HG03139 (cell line): ENCODE results near the gene SPEM2.

Experiments
- ATAC-seq: cut with Tn5 transposase; IDR thresholded peaks from one replicate; pipeline ENCODE4 v1.9.1; 2021; ENCODE audit not compliant: unreplicated experiment

The SPEM2 gene

GRCh38 chr17:7440113-7440833, 14.9 kb downstream of the SPEM2 start:
- no peak for ATAC-seq

- ATAC-seq, result no peak
These were observed 15.4 kb downstream of the SPEM2 start for GRCh38 chr17:7440834-7441195.

DNA sequence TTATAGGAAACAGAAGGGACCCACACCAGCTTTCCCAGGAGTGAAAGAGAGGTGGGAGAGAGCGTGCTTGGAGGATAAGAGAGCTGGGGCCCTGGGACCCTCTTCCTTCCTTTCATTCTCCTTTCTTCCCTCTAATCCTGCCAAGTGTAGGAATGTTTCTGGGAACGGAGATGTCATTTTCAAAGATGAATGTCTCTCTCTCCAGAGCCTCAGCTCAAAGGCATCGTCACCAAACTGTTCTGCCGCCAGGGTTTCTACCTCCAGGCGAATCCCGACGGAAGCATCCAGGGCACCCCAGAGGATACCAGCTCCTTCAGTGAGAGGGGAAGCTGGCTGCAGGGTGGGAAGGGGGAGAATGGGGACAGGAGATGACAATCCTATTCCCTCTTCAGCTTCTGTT, 15.8 kb downstream of the SPEM2 start:
- ATAC-seq, result no peak

GRCh38 chr17:7442142-7442541, 16.7 kb downstream of the SPEM2 start:
- no peak for ATAC-seq

DNA sequence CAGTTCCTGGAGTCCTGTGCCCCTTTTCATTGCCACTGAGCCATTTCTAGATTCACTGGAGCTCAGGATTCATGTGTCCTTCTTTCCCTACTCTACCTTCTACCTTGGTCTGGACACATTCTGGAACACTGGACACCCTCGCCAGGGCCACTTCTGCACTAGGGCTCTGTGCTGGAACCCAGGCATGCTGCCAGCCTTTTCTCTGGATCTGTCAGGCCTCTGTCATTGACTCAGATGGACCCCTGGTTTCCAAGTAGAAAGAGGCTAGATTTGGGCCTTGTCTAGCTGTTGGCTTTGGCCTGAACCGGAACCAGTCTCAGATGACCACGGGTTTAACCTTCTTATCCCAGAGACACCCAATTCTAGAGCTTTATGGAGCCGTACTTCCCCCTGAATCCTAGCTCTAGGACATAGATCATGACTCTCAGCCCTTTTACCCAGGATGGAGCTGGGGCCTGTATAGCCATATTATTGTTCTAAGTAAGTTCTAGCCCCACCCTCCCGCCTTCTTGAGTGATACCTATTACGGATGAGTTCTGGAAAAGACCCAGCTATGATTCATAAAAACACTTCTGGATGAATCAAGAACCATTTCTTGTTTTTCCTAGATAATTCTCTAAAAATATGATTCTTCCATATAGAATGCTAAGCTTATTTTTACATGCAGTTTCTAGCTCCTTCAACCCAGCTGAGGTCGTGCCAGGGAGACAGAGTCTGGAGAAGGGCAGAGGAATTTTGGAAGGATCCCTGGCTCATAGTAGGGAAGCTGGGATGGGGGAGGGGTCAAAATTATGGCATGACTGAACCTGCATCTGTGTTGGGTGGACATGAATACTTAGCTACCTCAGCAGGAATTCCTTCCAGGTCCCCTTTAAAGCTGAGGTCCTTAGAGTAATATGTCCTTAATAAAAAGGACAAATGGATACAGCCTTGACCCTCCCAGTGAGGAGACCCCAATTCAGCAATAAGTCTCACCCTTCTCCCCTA, 18.4 kb downstream of the SPEM2 start:
- ATAC-seq, result no peak

DNA sequence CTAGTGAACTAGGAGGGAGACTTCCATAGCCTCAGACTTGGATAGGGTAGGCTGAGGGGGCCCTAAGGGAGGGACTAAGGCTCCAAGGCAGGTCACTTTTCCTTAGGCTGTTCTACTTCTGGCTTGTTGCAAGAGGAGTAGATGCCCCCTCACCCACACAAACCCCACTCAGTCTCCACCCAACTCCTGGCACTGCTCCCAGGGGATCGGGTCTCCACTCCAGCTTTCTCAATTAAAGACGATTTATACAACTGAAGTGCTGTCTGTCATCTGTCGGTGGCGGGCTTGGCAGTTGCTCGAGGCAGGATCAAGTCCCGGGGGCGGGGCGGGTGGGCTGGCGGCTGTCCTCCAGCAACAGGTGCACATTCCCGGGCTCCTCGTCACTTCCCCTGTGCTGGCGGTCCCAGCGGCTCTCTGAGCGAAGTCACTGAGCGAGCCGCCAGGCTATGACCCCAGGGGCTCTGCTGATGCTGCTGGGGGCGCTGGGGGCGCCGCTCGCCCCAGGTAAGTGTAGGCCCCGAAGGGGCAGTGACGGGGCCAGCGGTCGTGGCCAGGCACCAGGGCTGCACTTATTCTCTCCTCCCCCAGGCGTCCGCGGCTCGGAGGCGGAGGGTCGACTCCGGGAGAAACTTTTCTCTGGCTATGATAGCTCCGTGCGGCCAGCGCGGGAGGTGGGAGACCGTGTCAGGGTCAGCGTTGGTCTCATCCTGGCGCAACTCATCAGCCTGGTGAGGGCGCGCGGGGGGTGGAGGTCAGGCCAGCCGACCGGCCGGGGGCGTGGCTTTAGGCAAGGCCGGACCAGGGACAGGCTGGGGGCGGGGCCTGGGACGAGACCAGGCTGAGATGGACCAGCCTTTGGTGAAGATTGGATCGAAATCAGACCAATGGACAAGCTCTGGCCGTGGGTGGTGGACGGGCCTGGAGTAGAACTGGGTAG, 19.5 kb downstream of the SPEM2 start, which contains the start of gene CHRNB1:
CHRNB1 (plus strand) TSS at position 380 of the 937 bp plus-strand sequence; CDS start at position 447, 67 bp downstream.
- no peak for ATAC-seq

- no peak for ATAC-seq
These were observed 20.2 kb downstream of the SPEM2 start for GRCh38 chr17:7445619-7445968.

DNA sequence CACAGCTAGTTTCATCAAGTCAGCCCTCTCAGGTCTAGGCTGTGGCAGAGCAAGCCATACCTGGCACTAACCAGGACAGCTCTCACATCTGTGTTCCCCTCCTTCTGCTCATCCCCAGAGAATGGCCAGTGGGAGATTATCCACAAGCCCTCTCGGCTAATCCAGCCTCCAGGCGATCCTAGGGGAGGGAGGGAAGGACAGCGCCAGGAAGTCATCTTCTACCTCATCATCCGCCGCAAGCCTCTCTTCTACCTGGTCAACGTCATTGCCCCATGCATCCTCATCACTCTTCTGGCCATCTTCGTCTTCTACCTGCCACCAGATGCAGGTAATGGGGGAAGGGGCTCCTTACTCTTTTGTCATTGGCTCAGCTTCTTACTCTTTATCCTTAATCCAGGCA, 23.0 kb downstream of the SPEM2 start:
- ATAC-seq, result no peak

GRCh38 chr17:7459961-7460545, 34.6 kb downstream of the SPEM2 start:
- ATAC-seq, result no peak

GRCh38 chr17:7460850-7461660, 35.6 kb downstream of the SPEM2 start:
- no peak for ATAC-seq

DNA sequence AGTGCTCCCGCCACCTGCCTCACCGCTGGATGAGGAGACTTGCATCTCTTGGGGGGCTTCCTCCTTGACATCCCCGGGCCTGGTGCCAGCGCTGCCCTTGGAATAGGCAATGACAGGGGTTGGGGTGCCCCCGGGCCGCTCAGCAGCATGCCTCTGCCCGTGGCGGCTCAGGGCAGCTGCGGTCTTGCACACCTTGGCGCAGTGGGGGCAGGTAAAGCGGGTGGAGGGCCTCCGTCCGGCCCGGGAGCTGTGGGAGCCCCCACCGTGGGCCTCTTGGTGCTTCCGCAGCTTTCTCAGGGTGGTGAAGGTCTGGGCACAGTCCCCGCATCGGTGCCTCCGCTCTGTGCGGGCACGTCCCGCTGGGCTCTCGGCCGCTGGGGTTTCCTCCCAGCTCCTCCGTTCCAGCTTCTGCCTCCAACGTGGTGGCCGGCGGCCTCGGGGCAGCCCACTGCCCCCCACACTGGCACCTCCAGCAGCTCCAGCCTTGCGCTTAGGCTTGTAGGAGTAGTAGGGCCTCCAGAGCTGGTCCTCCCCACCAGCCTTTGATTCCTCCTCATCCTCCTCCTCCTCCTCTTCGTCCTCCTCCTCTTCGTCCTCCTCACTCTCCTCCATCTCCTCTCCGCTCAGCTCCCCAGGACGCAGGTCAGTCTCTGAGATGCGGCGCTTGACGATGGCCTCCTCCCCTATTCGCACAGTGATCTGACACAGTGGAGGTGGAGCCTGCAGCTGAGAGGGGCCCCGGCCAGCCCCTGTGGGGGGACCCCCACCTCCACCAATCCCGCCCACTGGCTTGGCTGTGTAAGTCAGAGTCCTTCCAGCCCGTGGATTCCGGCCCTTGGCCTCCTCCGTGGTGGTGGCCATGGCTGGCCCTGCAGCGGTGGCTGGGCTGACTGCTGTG, 37.3 kb downstream of the SPEM2 start:
- ATAC-seq, result no peak

DNA sequence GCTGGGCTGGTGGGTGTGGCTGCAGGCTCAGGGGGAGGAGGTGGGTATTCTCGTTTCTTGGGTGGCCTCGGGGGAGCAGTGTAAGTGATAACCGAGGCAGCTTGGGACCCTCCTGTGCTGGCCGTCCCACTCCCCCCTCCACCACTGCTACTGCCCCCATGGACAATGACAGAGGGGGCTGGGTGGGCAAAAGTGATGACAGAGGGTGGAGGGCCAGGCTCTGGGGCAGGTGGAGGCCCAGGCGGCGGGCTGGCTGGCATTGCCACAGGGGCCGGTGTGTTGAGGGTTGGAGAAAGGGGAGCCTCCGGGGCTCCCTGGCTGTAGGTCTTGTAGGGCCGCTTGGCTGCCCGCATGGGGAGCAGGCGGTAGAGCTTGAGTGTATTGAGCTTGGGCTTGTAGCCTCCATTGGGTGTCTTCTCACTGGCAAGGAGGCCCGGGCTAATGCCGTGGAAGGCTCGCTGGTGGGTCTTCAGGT, 38.0 kb downstream of the SPEM2 start:
- no peak for ATAC-seq

GRCh38 chr17:7464081-7464480, 38.7 kb downstream of the SPEM2 start:
- no peak for ATAC-seq

GRCh38 chr17:7465597-7466275, 40.3 kb downstream of the SPEM2 start:
- no peak for ATAC-seq

GRCh38 chr17:7466318-7466638, 40.9 kb downstream of the SPEM2 start:
- ATAC-seq, result no peak

DNA sequence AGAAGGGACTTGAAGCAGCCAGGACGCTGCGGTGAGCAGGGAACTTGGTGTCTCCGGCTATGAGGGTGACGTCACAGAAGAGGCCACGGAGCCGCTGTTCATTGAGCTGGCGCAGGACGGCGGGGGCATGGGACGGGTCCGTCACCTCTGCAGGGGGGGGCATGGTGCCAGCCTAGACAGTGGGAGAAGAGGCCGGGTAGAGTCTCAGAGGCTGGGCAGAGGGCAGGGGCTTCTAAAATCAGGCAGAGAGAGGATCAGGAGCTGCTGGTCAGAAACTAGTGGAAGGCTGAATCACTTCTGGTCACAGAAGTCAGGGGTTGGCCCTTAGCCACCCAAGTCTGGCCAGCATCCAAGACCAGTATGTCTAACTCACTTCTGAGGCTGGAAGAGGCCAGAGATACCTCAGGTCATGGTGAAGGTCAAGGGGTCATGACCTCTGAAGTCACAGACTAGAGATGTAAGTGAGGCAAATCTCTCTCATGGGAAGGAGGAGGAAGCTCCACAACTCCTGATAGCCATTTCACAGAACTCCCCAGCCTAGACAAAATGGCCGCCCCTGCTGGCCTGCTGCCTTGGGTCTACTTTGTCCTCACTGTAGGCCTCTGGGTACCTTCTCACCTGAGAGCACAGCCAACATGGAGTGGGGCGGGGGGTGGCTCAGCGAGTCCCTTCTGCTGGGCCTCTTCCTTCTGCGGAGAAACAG, 41.4 kb downstream of the SPEM2 start:
- no peak for ATAC-seq

- ATAC-seq, result no peak
These were observed 42.1 kb downstream of the SPEM2 start for GRCh38 chr17:7467498-7467897.

- ATAC-seq, result no peak
These were observed 42.9 kb downstream of the SPEM2 start for GRCh38 chr17:7468290-7468689.
